ENCODE data around the gene GAPT.

DNA sequence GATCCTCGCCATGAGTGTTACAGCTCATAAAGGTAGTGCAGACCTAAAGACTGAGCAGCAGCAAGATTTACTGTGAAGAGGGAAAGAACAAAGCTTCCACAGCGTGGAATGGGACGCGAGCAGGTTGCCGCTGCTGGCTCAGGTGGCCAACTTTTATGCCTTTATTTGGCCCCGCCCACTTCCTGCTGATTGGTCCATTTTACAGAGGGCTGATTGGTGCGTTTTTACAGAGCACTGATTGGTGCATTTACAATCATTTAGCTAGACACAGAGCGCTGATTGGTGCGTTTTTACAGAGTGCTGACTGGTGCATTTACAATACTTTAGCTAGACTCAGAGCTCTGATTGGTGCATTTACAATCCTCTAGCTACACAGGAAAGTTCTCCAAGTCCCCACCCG, 45.2 kb upstream of the GAPT start:
- TF ChIP-seq, protein P1, sequence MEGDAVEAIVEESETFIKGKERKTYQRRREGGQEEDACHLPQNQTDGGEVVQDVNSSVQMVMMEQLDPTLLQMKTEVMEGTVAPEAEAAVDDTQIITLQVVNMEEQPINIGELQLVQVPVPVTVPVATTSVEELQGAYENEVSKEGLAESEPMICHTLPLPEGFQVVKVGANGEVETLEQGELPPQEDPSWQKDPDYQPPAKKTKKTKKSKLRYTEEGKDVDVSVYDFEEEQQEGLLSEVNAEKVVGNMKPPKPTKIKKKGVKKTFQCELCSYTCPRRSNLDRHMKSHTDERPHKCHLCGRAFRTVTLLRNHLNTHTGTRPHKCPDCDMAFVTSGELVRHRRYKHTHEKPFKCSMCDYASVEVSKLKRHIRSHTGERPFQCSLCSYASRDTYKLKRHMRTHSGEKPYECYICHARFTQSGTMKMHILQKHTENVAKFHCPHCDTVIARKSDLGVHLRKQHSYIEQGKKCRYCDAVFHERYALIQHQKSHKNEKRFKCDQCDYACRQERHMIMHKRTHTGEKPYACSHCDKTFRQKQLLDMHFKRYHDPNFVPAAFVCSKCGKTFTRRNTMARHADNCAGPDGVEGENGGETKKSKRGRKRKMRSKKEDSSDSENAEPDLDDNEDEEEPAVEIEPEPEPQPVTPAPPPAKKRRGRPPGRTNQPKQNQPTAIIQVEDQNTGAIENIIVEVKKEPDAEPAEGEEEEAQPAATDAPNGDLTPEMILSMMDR (IDR thresholded peaks at IDR 0.05), result no peak
- TF ChIP-seq POLR2AphosphoS5 (IDR thresholded peaks at IDR 0.05), result no peak
- no peak for TF ChIP-seq POLR2A (IDR thresholded peaks at IDR 0.05; ENCODE audit: low read depth)
